Activated naive CD8-positive, alpha-beta T cell (primary cell): ENCODE measurements around the gene TPK1.

Experiments
- H3K27ac Mint-ChIP-seq: one replicate; pipeline ENCODE4 v1.8.0; 2021; ENCODE audit warnings: mixed read lengths
- H3K27me3 Mint-ChIP-seq: one replicate; pipeline ENCODE4 v1.8.0; 2021; ENCODE audit warnings: mixed read lengths
- H3K36me3 Mint-ChIP-seq: one replicate; pipeline ENCODE4 v1.8.0; 2021; ENCODE audit warnings: mixed read lengths
- H3K4me1 Mint-ChIP-seq: one replicate; pipeline ENCODE4 v1.8.0; 2021; ENCODE audit warnings: low read depth, mixed read lengths
- H3K4me3 Mint-ChIP-seq: one replicate; pipeline ENCODE4 v1.8.0; 2021; ENCODE audit warnings: mild to moderate bottlenecking, mixed read lengths
- H3K9me3 Mint-ChIP-seq: one replicate; pipeline ENCODE4 v1.8.0; 2021; ENCODE audit warnings: low read depth, mixed read lengths

TPK1 gene

GRCh38 chr7:144513334-144513733, 322.5 kb downstream of the TPK1 start:
- no peak overlapping the region for H3K4me3 Mint-ChIP-seq
- peaks cover 12% of the 10 kb centered on the region for H3K36me3 Mint-ChIP-seq
- no peaks in the 10 kb centered on the region for H3K27me3 Mint-ChIP-seq
- H3K9me3 Mint-ChIP-seq, result no peaks in the 10 kb centered on the region
- H3K27ac Mint-ChIP-seq, result no peak overlapping the region
- H3K4me1 Mint-ChIP-seq, result peaks cover 12% of the 10 kb centered on the region

- no peak overlapping the region for H3K4me3 Mint-ChIP-seq
- H3K36me3 Mint-ChIP-seq, result peaks cover 20% of the 10 kb centered on the region
- H3K9me3 Mint-ChIP-seq, result no peaks in the 10 kb centered on the region
- no peaks in the 10 kb centered on the region for H3K27me3 Mint-ChIP-seq
- no peaks in the 10 kb centered on the region for H3K4me1 Mint-ChIP-seq
- H3K27ac Mint-ChIP-seq, result no peak overlapping the region
These were observed 325.2 kb downstream of the TPK1 start for GRCh38 chr7:144510621-144511020.

- Mint-ChIP-seq H3K36me3 (peaks cover 20% of the 10 kb centered on the region), H3K27me3 (no peaks in the 10 kb centered on the region), H3K27ac (no peak overlapping the region), H3K4me3 (no peak overlapping the region), H3K9me3 (no peaks in the 10 kb centered on the region), H3K4me1 (no peaks in the 10 kb centered on the region)
These were observed 327.2 kb downstream of the TPK1 start for GRCh38 chr7:144508702-144509101.

GRCh38 chr7:144503215-144503614, 332.6 kb downstream of the TPK1 start:
- Mint-ChIP-seq H3K36me3 (peaks cover 11% of the 10 kb centered on the region), H3K27me3 (no peaks in the 10 kb centered on the region), H3K9me3 (no peaks in the 10 kb centered on the region), H3K27ac (no peak overlapping the region), H3K4me1 (no peaks in the 10 kb centered on the region), H3K4me3 (no peak overlapping the region)

- H3K9me3 Mint-ChIP-seq, result no peaks in the 10 kb centered on the region
- no peak overlapping the region for H3K4me3 Mint-ChIP-seq
- no peaks in the 10 kb centered on the region for H3K27me3 Mint-ChIP-seq
- no peak overlapping the region for H3K27ac Mint-ChIP-seq
- H3K4me1 Mint-ChIP-seq, result no peaks in the 10 kb centered on the region
- H3K36me3 Mint-ChIP-seq, result peaks cover 3% of the 10 kb centered on the region
These were observed 335.6 kb downstream of the TPK1 start for GRCh38 chr7:144500225-144500624.

GRCh38 chr7:144497282-144497681, 338.6 kb downstream of the TPK1 start:
- Mint-ChIP-seq H3K4me3 (no peak overlapping the region), H3K4me1 (no peaks in the 10 kb centered on the region), H3K36me3 (peaks cover 3% of the 10 kb centered on the region), H3K27ac (no peak overlapping the region), H3K27me3 (no peaks in the 10 kb centered on the region), H3K9me3 (no peaks in the 10 kb centered on the region)

GRCh38 chr7:144494355-144494754, 341.5 kb downstream of the TPK1 start:
- no peak overlapping the region for H3K27ac Mint-ChIP-seq
- H3K36me3 Mint-ChIP-seq, result peaks cover 13% of the 10 kb centered on the region
- H3K4me1 Mint-ChIP-seq, result no peaks in the 10 kb centered on the region
- H3K9me3 Mint-ChIP-seq, result no peaks in the 10 kb centered on the region
- no peak overlapping the region for H3K4me3 Mint-ChIP-seq
- H3K27me3 Mint-ChIP-seq, result no peaks in the 10 kb centered on the region

- Mint-ChIP-seq H3K36me3 (peaks cover 19% of the 10 kb centered on the region), H3K27me3 (no peaks in the 10 kb centered on the region), H3K27ac (no peak overlapping the region), H3K9me3 (peaks cover 4% of the 10 kb centered on the region), H3K4me3 (no peak overlapping the region), H3K4me1 (no peaks in the 10 kb centered on the region)
These were observed 346.3 kb downstream of the TPK1 start for GRCh38 chr7:144489504-144489903.

- H3K4me3 Mint-ChIP-seq, result no peak overlapping the region
- peaks cover 24% of the 10 kb centered on the region for H3K36me3 Mint-ChIP-seq
- no peak overlapping the region for H3K27ac Mint-ChIP-seq
- H3K9me3 Mint-ChIP-seq, result peaks cover 4% of the 10 kb centered on the region
- no peaks in the 10 kb centered on the region for H3K4me1 Mint-ChIP-seq
- H3K27me3 Mint-ChIP-seq, result no peaks in the 10 kb centered on the region
These were observed 346.9 kb downstream of the TPK1 start for GRCh38 chr7:144488977-144489376.

GRCh38 chr7:144487901-144488300, 348.0 kb downstream of the TPK1 start:
- Mint-ChIP-seq H3K27ac (no peak overlapping the region), H3K36me3 (peaks cover 23% of the 10 kb centered on the region), H3K4me1 (no peaks in the 10 kb centered on the region), H3K9me3 (peaks cover 4% of the 10 kb centered on the region), H3K27me3 (no peaks in the 10 kb centered on the region), H3K4me3 (no peak overlapping the region)

- Mint-ChIP-seq H3K27me3 (no peaks in the 10 kb centered on the region), H3K4me3 (no peak overlapping the region), H3K27ac (no peak overlapping the region), H3K4me1 (no peaks in the 10 kb centered on the region), H3K36me3 (peaks cover 17% of the 10 kb centered on the region), H3K9me3 (peaks cover 4% of the 10 kb centered on the region)
These were observed 351.4 kb downstream of the TPK1 start for GRCh38 chr7:144484445-144484844.

- Mint-ChIP-seq H3K27me3 (no peaks in the 10 kb centered on the region), H3K4me1 (no peaks in the 10 kb centered on the region), H3K36me3 (peaks cover 19% of the 10 kb centered on the region), H3K27ac (no peak overlapping the region), H3K4me3 (no peak overlapping the region), H3K9me3 (peaks cover 4% of the 10 kb centered on the region)
These were observed 352.7 kb downstream of the TPK1 start for GRCh38 chr7:144483189-144483588.

GRCh38 chr7:144481833-144482232, 354.0 kb downstream of the TPK1 start:
- H3K4me3 Mint-ChIP-seq, result no peak overlapping the region
- H3K4me1 Mint-ChIP-seq, result no peaks in the 10 kb centered on the region
- no peaks in the 10 kb centered on the region for H3K27me3 Mint-ChIP-seq
- H3K27ac Mint-ChIP-seq, result no peak overlapping the region
- no peaks in the 10 kb centered on the region for H3K9me3 Mint-ChIP-seq
- H3K36me3 Mint-ChIP-seq, result peaks cover 17% of the 10 kb centered on the region

- H3K27ac Mint-ChIP-seq, result no peak overlapping the region
- no peaks in the 10 kb centered on the region for H3K9me3 Mint-ChIP-seq
These were observed 358.5 kb downstream of the TPK1 start for GRCh38 chr7:144477348-144477747.

GRCh38 chr7:144474800-144475615, 360.8 kb downstream of the TPK1 start:
- H3K4me1 Mint-ChIP-seq, result no peaks in the 10 kb centered on the region
- peaks cover 17% of the 10 kb centered on the region for H3K36me3 Mint-ChIP-seq
- H3K27me3 Mint-ChIP-seq, result no peaks in the 10 kb centered on the region
- no peak overlapping the region for H3K4me3 Mint-ChIP-seq
- no peaks in the 10 kb centered on the region for H3K9me3 Mint-ChIP-seq
- no peak overlapping the region for H3K27ac Mint-ChIP-seq

More at GRCh38 chr7:144477348-144477747, 358.5 kb downstream of the TPK1 start:
- no peaks in the 10 kb centered on the region for H3K4me1 Mint-ChIP-seq
- H3K4me3 Mint-ChIP-seq, result no peak overlapping the region
- H3K36me3 Mint-ChIP-seq, result peaks cover 17% of the 10 kb centered on the region
- no peaks in the 10 kb centered on the region for H3K27me3 Mint-ChIP-seq

GRCh38 chr7:144474363-144474762, 361.5 kb downstream of the TPK1 start:
- no peak overlapping the region for H3K4me3 Mint-ChIP-seq
- H3K4me1 Mint-ChIP-seq, result no peaks in the 10 kb centered on the region

More at GRCh38 chr7:144474363-144474762, 361.5 kb downstream of the TPK1 start:
- H3K36me3 Mint-ChIP-seq, result peaks cover 16% of the 10 kb centered on the region
- H3K27ac Mint-ChIP-seq, result no peak overlapping the region
- H3K9me3 Mint-ChIP-seq, result no peaks in the 10 kb centered on the region
- no peaks in the 10 kb centered on the region for H3K27me3 Mint-ChIP-seq
